Measurements from ENCODE around the gene WDR45.

- TF ChIP-seq EZH2phosphoT487 (IDR thresholded peaks at IDR 0.05; ENCODE audit: unreplicated experiment) (no peak), CTCF (conservative IDR thresholded peaks at IDR 0.05; ENCODE audit: low read depth in 2 of 2) (no peak), POLR2AphosphoS5 (IDR thresholded peaks at IDR 0.05; ENCODE audit: low read depth) (no peak), EZH2 (IDR thresholded peaks at IDR 0.05; ENCODE audit: low read depth, unreplicated experiment) (no peak)
Measured at GRCh38 chrX:49089553-49089952, 9.9 kb upstream of the WDR45 start.
